Measurements from ENCODE around the gene AFMID.
"Not testable (repeated sequence)": the region's sequence is repeated elsewhere in the genome, so short reads cannot be mapped to it uniquely, and the experiment has no call there.

The AFMID gene, protein sequence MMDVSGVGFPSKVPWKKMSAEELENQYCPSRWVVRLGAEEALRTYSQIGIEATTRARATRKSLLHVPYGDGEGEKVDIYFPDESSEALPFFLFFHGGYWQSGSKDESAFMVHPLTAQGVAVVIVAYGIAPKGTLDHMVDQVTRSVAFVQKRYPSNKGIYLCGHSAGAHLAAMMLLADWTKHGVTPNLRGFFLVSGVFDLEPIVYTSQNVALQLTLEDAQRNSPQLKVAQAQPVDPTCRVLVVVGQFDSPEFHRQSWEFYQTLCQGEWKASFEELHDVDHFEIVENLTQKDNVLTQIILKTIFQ

DNA sequence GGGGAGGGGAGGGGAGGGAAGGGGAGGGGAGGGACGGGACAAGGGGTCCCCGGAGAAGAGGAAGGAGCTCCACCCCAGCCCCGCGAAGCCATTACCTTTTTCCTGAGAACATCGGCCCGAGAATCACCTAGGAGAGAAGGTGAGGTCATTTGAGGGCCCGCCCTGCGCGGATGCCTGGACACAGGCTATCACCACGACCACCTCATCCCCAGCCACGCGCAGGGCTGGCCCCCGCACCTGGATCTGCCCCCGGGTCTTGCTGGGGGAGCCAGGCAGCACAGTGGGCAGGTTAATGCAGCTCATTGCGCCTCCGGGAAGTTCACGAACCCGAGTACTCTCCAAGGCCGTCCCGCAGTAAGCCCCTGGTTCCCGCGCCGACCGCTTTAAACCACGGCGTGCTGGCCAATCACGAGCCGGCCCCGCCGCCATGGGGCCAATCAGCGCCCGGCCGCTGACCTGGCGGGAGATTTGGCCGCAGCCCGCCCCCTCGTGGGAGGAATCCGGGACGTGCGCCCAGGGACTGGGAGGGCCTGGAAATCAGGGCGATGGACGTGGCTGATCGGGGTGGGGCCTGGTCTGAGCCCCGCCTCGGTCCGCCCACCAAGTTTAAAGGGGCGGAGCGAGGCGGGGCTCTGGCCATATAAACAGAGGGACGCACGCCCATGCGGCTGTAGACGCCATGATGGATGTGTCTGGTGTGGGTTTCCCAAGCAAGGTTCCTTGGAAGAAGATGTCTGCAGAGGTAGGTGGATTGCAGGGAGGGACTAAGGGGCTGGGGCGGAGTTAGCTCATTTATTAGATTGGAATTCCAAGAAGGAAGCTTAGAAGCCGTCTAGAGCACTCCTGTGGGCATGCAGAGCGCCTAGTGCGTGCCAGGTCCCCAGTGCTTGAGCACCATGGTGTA, at the start of gene AFMID, which contains the start of gene TK1:
AFMID (plus strand) TSS at position 671 of the 904 bp plus-strand sequence; CDS start at position 680, 9 bp downstream.
TK1 (minus strand) TSS at position 361 of the 904 bp plus-strand sequence; CDS start at position 303, 58 bp downstream.
- DNase-seq (ENCODE audit: low spot score) = peak; percentile 98

DNA sequence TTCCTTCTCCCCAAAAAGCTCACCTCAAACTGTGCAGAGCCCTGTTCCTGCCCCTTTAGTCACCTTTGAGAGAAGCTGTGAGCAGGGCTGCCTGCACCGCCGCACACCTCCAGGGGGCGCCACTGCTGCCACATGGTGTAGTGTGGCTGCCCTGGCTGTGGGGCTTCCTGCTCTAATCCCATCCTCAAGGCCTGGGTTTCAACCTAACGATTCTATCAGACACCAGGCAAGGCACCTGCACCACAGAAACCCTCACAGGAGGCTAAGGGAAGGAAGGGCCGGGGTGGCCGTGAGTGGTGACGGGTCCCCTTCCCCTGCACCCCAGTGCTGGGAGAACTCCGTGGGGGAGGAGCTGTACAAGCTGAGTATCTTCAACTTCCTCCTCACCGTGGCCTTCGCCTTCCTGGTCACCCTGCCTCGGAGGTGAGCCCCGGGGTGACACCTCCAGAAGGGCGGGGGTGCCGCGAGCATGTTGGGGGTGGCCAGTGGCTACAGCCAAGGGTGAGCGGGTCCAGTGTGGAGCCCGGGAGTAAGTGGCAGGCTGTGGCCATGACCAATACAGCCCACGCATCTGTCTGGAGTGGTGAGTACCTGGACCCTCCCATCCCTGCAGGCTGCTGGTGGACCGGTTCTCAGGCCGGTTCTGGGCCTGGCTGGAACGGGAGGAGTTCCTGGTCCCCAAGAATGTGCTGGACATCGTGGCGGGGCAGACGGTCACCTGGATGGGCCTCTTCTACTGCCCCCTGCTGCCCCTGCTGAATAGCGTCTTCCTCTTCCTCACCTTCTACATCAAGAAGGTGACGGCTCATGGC, 49.6 kb upstream of the AFMID start:
- no peak for DNase-seq (ENCODE audit: low spot score)

DNA sequence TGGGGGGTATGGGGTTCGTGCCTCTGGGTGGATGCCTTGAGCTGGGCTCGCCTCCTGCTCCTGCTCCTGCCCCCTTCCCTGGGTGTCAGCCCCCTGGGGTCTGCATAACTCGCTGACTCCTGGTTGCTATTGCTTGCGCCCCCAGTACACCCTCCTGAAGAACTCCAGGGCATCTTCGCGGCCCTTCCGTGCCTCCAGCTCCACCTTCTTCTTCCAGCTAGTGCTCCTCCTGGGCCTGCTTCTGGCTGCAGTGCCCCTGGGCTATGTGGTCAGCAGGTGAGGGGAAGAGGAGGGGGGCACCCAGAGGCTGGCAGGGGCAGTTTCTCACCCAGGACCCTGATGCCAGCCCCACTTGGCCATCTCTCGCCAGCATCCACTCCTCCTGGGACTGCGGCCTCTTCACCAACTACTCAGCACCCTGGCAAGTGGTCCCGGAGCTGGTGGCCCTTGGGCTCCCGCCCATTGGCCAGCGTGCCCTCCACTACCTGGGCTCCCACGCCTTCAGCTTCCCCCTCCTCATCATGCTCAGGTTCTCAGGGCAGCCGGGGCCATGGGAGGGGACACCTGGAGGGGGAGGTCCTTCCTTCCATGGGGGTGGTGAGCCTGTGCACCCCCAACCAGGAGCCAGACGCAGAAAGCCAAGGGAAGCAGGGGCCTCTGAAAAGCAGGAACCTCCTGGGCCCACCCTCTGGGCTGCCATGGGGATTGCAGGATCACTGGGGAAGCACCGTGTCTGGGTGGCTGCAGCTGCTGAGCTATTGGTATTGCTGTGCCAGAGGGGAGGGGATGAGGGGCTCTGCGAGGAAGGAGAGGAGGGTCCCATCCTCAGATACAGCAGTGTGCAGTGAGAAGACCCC, 48.7 kb upstream of the AFMID start:
- DNase-seq (ENCODE audit: low spot score) = no peak

DNA sequence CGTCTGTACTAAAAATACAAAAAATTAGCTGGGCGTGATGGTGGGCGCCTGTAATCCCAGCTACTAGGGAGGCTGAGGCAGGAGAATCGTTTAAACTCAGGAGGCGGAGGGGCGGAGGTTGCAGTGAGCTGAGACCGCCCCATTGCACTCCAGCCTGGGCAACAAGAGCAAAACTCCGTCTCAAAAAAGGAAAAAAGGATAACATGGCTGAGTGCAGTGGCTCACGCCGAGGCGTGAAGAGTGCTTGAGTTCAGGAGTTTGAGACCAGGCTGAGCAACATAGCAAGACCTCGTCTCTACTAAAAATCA, 47.3 kb upstream of the AFMID start:
- not testable (repeated sequence) for DNase-seq (ENCODE audit: low spot score)

DNA sequence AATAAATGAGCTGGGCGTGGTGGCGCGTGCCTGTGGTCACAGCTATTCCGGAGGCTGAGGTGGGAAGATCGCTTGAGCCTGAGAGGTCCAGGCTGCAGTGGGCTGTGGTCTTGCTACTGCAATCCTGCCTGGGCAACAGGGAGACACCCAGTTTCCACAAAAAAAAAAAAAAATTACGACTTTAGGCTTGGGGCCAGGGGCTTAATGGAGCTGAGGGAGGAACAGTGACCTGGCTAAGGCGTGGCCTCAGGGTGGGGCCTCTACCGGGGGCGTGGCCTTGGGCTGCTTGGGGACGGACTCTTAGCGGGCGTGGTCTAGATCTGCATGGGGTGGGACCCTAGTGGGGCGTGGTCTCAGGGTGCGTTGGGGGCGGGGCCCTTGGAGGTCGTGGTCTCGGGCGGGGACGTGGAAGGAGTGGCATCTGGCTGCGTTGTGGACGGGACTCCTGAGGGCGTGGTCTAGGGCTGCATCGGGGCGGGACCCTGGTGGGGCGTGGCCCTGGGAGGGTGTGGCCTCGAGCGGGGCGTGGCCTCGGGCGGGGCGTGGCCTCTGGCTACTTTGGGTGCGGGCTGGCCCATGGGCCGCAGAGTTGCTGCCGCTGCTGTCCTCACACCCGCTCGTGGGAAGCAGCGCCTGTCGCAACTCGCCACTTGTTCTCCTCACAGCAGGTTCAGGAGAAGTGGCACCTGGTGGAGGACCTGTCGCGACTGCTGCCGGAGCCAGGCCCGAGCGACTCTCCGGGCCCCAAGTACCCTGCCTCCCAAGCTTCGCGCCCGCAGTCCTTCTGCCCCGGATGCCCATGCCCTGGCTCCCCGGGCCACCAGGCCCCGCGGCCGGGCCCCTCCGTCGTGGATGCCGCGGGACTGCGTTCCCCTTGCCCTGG, 46.8 kb upstream of the AFMID start:
- DNase-seq (ENCODE audit: low spot score) = peak; percentile 97

DNA sequence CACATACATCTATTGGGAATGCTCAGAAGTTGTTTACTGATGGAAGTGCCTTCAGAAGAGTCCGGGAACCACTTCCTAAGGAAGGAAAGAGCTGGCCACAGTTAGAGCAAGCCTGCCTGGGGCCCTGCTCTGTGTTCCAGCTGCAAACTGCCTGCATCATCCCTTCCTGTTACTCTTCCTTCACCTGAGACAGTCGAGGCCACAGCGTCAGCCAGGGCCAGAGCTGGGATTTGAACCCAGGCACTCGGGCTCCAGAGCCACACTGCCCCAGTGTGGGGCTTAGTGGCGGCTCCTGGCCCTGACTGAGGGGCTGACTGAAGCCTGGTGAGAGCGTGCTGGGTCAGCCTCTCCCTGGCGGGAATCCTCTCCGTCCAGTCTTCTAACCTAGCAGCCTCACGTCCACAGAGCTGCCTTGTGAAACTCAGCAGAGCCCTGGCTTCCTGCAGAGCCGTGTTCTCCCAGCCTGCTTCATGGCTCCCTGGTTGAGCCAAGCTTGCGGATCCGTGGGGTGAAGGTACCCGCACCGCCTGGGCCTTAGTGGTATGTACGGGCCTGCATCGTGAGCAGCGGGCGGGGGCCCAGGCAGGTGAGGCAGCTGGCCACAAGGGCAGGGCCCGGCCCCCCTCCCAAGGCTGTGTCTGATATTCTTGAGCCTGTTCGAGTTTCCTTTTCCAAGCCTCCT, 45.6 kb upstream of the AFMID start:
- DNase-seq (ENCODE audit: low spot score) = no peak

DNA sequence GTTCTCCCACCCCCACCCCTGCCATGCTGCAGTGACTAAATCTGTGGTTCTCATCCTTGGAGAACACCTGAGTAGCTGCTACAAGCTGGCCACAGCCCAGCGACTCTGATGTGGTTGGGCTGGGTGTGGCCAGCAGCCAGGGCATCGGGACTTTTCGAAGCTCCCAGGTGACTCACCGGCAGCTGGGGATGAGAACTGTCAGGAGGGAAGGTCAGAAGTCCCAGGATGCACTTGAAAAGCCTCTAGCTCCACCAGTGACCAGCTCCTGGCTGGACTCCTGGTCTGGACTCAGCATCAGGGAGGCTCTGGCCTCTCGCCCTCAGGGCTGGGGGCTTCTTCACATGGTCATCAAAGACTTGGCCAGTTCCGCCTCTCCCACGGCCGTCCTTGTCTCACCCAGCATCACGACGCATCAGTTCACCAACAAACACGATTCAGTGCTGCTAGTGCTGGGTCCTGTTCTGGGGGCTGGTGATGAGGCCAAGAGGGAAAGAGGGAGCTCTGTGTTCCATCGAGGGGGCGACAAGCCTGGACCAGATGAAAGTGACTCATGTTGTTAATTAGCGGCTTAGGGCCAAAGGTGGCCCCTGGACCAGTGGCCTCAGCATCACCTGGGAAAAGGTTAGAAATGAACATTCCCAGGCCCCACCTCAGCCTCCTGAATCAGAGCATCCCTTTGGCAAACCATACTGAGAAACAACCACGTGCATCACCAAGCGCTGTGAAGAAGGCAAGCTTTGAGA, 44.9 kb upstream of the AFMID start:
- no peak for DNase-seq (ENCODE audit: low spot score)

DNA sequence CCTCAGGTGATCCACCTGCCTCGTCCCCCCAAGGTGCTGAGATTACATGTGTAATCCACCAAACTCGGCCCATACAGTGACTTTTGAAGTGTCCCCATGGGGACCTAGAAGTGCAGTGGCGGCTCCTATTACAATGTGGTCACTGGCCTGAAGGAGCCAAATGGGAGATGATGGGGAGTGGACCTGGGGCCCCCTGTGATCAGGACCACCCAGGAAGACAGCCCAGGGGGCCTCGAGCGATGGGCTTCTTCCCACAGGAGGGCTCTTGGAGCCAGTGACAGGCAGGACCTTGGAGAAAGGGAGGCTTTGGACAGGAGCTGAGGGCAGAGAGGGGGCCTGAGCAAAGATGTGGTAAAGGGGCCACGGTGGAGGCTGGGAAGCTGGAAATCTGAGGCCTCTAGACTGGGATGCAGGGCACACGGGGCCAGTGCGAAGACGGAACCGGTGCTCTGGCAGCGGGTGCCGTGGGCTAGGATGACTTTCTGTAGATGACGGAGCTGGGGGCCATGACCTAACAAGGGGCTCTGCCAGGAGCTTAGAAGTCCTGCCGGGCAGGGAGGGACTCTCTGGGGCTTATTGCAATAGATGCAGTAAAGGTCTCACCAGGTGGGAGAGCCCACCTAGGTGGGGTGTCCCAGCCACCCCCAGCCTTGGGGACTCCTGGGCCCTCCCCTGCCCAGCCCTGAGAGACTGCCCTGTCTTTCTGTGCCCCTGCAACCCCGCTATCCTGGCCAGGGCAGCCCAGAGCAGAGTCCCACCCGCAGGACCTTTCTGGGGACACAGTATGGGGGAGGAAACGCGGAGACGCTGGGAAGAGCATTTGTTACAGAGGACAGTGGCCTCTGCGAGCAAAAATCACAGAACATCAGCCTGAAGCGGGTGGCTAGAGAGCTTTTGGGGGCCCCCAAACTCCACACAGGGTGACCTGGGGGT, 43.7 kb upstream of the AFMID start:
- DNase-seq (ENCODE audit: low spot score) = no peak

DNA sequence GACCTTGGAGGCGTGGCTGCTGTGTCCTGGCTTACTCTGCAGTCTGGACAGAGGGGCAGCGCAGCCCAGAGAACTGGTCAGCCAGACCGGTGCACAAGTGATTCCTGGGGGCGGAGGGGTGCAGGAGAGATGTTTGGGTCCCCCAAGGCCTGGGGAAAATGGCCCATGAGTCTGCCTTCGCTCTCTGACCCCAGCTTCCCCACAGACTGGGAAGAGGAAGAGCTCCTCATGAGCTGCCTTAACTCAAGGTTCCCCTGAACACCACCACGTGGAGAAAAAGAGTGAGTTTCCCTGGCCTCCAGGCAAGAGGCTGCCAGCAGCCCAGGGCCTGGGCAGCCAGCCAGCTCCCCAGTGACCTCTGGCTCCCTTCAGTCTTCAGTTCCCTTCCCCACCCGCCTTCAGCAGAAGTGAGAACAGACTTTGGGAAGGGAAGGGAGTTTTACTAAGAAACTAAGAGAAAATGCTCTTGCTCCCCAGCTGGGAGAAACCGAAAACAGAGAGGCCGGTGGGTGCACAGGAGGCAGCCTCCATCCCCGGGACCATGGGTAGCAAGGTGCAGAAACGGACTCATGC, 42.9 kb upstream of the AFMID start:
- no peak for DNase-seq (ENCODE audit: low spot score)

DNA sequence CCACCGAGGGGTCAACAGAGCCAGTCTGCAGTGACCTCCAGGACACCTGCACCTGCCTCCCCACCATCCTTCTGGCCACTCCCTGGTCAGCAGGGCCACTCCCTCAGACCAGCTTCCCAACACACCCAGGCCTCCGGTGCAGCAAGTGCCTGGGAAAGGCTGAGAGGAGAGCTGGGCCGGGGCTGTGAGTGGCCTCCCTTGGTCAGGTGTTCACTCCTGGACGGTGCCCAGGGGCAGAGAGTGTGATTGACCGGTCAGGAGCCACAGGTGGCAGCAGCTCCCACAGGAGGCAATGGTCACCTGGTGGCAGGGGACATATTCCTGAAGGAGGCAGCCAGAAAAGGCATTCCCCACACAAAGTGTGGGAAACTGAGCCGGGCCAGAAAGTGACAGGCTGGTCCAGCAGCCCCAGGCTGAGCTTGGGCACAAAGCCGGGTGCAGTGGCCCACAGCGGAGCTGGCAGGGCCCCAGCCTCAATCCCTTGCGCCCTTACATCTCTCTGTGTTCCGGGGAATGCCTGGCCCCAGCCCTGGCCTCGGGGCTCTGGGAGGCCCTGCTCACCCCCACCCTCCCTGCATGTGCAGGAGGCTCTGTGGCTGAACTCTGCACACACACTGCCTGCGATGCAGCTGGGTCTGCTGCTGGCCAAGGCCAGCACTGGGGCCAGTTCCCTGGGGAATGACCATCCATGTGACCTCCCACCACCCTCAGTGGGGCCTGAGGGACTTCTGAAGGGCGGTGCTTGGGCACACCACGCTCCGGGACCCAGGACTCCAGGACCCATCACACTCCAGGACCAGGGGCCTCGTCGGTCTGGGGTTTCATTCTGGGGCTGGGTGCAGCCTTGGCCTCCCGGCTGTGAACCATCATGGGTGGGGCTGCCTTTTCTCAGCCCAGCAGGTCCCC, 42.2 kb upstream of the AFMID start:
- DNase-seq (ENCODE audit: low spot score) = no peak

DNA sequence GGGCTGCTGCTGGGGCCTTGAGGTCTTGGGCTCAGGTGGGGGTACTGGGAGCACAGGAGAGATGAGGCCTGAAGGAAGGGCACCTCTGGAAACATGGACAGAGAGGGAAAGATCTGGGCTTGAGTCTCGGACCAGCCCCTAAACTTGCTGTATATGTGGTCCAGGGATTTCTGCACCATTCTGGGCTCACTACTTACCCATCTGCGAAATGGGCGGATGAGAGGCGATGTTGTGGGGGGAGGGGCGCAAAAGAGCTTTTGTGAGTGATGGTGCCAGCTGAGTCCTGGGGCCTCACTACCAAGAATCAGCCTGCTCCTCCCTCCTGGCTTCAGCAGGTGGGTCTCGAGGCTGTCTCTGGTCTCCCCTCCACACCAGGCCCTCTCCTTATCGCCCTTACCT, 40.7 kb upstream of the AFMID start:
- DNase-seq (ENCODE audit: low spot score) = no peak

DNA sequence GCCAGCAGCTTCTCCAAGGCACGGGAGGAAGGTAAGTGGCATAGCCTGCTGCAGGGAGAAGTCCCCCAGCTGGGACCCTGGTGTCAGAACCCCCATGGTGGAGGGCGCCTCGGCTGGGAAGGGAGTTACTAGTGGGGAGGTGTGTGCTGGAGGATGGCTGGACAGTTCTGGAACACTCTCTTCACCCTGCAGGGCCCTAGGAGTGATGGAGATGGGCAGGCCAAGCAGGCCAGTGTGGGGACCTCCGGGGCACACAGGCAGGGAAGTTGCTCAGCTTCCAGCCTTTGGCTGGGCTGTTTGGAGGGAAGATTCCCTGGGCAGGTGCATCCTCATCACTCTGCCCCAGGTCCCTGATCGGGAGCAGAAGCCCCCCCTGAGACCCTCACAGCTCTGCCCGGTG, 40.3 kb upstream of the AFMID start:
- no peak for DNase-seq (ENCODE audit: low spot score)

DNA sequence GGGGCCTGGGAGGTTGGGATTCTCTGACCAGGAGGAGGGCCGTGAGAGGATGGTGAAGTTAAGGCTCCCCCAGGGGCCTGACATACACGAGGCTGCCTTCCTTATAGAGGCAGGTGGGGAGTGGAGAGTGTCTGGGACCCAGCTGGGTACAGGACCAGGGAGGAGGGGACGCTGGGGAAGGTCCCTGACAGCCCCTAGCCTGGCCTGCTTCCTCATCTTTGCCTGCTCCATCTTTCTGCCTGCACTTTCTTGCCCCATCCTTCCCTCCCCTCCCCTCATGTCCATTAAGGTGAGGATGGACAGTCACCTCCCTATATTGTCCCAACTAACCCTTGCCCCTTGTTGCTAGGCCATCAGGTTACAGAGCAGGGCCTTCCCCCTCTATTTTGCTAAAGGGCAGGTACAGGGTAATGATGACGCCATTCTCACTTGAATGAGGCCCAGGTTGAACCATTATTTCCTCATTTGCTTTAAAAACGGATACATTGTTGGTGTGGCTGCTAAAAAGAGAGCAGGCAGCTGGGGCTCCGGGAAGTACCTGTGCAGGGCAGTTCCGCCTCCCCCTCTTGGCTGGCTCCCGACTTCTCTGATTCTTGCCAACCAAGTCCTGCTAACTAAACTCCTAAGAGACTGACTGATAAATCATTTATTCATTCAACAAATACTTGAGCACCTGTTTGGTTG, 39.7 kb upstream of the AFMID start:
- no peak for DNase-seq (ENCODE audit: low spot score)

DNA sequence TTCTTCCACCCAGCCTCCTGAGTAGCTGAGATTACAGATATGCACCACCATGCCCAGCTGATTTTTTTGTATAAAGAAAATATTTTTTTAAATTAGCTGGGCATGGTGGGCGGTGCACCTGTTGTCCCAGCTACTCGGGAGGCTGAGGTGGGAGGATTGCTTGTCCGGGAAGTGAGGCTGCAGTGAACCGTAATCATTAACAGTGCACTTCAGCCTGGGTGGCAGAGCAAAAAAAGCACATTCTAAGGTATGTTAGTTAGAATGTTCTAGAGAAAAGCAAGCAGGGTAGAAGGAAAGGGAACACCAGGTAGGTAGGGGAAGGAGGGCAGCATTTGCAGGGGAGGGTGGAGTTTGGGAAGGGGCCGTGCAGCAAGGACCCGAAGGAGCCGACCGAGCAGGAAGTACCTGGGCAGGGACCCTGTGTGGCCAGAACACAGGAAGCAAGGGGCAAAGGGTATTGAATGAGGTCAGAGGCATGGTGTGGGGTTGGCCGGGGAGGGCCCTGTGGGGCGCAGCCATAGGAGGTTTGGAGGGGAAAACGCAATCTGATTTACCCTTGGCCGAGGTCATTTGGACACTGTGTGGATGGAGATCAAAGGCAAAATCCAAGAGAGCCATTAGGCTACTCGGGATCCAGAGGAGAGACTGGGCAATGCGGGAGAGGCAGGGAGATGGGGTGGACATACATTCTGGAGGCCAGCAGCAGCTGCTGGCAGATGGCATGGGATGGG, 38.7 kb upstream of the AFMID start:
- DNase-seq (ENCODE audit: low spot score) = no peak

DNA sequence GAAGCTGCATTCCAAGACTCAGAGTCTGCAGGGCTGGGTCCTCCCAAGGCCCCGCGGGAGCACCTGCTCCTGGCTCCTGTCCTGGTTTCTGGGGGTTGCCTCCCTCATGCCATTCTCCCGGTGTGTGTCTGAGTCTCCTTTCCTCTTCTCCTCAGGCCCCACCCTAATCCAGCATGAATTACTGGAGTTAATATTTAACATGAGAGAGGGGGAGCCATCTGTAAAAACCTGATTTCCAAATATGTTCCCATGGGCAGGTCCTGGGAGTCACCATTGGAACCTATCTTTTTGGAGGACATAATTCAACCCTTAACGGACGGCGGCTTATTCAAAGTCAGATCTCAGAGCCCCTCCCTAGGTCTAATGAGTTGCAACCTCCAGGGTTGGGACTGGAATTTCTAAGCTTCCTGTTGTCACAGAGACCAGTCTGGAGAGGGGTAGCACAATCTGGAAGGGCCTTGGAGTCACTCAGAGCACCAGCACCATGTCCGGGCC, 35.6 kb upstream of the AFMID start:
- no peak for DNase-seq (ENCODE audit: low spot score)

All from COLO829 (cell line).